ENCODE measurements around the gene FOXP1. TPM values are rescaled to one million over a fixed set of nuclear protein-coding genes. Genes with fewer than 3 reads are reported as not detected.

The FOXP1 gene
- total RNA-seq, 2 donors from 2014 or later: 59.7 to 65.4 TPM

DNA sequence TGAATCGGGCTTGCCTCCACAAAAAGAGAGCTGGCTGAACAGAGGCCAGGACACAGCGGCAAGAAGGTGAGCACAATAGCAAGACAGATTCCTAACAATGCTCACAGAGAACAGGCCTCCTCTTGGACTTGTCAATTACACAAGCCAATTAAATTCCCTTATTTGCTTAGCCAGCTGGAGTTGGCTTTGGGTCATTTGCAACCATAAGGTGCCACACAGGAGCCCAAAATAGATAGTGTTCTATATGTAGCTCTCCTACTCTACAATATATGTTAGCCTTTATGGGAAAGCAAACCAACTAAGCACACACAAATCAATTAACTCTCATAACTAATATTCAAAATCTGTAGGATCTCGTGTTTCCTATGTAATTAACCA, 335.6 kb downstream of the FOXP1 start:
- Mint-ChIP-seq H3K4me1 (ENCODE audit: low read depth in 2 of 2) (no peaks in the 10 kb centered on the region), H3K36me3 (no peaks in the 10 kb centered on the region), H3K9me3 (no peaks in the 10 kb centered on the region), H3K27ac (peak overlapping the region in 1 of 2 donors; percentile 5), H3K27me3 (no peaks in the 10 kb centered on the region), H3K4me3 (no peak overlapping the region)
- ATAC-seq: no peak
- DNase-seq (ENCODE audit: low spot score): no peak

DNA sequence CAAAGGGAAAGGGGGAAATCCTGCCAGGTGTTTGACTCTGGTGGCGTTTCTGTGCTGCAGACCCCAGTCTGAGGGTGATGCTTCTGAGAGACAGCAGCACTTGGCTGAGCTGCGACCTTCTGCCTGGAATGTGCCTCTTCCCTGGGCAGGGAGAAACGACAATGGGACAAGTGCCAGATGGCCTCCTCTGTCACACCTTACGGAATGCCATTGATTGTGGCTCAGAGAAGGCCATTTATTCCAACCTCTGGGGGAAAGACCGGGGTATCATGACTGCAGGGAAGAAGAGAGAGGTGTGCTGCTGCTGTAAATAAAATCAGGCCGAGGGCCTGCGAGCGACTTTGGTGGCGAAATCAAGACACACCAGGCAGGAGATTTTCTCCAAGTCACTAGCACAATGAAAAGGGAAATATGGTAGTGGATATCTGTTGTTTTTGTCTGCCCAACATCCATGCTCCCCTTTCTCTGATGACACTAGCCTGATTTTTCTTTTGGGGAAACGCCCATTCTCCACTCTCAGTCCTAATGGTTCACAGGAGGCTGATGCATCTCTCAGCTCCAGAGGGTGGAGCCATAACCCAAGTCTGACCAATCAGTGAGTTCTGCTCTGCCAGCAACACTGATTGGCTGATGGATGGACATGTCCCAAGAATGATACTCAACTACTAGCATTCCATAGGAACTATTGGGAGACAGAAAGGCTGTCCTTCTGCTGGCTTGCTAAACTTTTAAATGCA, 336.1 kb downstream of the FOXP1 start:
- DNase-seq (ENCODE audit: low spot score): no peak
- Mint-ChIP-seq H3K27ac (peak overlapping the region in 1 of 2 donors; percentile 5), H3K27me3 (no peaks in the 10 kb centered on the region), H3K4me1 (ENCODE audit: low read depth in 2 of 2) (no peaks in the 10 kb centered on the region), H3K36me3 (no peaks in the 10 kb centered on the region), H3K9me3 (no peaks in the 10 kb centered on the region), H3K4me3 (no peak overlapping the region)
- ATAC-seq: no peak

DNA sequence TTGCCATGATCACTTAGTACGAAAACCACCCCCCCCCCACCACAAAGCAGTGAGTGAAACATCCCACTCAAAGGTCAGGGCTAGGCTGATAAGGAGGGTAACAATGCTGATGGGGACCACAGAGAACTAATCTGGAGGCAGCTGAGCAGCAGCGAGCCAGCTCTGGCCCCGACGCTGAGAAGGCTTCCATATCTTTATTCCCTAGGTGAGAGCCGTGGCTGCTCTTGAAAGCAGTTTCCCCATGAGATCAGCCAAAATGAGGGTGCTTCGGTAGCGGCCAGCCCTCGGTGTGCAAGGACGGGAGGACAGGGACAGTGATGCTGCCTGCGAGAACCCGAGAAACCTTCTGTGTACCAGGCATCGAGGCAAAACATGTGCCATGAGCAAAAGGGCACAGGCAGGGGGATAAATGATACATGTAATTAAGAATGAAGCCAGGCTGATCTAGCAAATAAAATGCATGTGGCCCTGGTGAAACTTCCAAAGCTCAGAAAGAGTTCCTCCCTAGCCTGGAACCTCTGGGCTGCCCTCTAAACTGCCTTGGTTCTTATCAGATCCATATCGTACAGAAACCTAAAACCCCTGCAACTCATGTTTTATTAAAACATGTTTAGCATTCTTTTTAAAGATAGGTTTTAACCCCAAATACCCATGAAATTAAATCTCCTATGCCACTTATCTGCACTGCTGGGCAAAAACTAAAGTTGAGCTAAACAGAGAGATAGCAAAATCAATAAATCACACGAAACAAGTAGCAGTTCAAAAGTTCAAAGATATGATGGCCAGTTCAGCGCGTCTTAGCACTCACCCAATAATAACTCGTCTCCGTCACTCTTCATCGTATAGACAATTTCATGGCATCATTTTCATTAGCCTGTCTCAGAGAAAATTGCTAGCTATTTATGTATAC, 337.3 kb downstream of the FOXP1 start:
- DNase-seq (ENCODE audit: low spot score): no peak
- no peaks in the 10 kb centered on the region for H3K27me3 Mint-ChIP-seq
- H3K9me3 Mint-ChIP-seq: no peaks in the 10 kb centered on the region
- H3K27ac Mint-ChIP-seq: no peak overlapping the region
- ATAC-seq: no peak
- H3K36me3 Mint-ChIP-seq: no peaks in the 10 kb centered on the region
- no peak overlapping the region for H3K4me3 Mint-ChIP-seq
- H3K4me1 Mint-ChIP-seq (ENCODE audit: low read depth in 2 of 2): no peaks in the 10 kb centered on the region

DNA sequence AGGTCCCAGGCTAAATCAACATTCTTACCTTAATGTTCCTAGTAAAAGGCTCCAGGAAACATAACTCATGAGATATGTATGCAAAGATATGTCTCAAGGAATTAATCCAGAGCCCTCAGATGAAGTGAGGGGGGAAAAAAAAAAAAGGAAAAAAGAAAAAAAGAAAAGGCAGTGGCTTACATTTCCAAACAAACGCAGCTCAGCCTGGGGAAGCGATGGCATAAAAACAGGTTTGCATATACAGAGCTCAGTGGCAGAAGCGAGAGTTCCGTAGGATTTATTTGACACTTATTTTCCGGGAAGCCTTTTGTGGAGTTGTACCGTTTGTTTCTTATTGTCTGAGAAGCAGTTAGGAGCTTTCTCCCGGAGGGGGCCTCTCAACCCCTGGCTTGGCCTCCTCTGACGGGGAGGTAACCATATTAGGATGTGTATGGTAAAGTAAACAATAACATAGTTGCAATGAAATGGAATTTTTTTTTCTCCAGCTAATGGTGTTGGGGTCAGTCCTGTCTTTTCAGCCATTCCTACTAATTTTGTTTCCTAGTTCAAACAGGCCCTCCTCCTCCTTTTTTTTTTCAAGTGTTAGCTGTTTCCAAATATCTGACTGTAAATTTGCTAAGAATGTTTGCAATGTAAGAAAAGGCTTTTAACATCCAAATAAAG, 338.6 kb downstream of the FOXP1 start:
- DNase-seq (ENCODE audit: low spot score): no peak
- Mint-ChIP-seq H3K27me3 (no peaks in the 10 kb centered on the region), H3K36me3 (no peaks in the 10 kb centered on the region), H3K4me1 (ENCODE audit: low read depth in 2 of 2) (no peaks in the 10 kb centered on the region), H3K9me3 (no peaks in the 10 kb centered on the region), H3K4me3 (no peak overlapping the region), H3K27ac (no peak overlapping the region)
- ATAC-seq: no peak

DNA sequence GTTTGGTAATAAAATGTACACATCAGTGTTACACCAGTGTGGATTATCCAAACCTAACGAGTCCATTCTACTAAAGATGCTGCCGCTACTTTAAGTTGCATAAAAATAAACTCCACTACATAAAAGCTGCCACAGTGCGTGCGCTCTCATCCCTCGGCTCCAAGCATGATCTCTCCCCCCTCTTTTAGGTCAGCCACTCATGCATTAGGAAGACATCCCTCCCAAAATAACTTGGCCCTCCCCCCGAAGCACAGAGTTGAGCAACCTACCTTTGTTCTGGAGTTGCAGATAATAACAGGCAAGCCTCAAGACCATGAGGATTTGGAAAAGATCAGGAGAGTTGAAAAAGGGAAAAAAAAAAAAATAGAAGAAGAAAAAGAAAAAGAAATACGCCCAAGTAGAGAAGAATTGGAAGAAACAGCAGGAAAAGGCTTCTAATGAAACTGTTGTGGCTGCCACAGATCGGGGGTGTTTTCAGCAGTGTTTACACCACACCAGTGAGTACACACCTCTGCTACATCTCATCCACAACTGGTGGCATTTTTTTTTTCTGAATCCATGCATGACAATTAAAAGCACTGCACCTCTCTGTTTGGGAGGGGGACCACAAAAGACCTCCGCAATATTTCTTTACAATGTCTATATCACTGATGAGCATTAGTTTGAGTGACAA, 339.2 kb downstream of the FOXP1 start:
- H3K9me3 Mint-ChIP-seq: no peaks in the 10 kb centered on the region
- DNase-seq (ENCODE audit: low spot score): no peak
- H3K36me3 Mint-ChIP-seq: no peaks in the 10 kb centered on the region
- H3K27me3 Mint-ChIP-seq: no peaks in the 10 kb centered on the region
- H3K4me1 Mint-ChIP-seq (ENCODE audit: low read depth in 2 of 2): no peaks in the 10 kb centered on the region
- H3K4me3 Mint-ChIP-seq: no peak overlapping the region
- ATAC-seq: no peak
- H3K27ac Mint-ChIP-seq: no peak overlapping the region

DNA sequence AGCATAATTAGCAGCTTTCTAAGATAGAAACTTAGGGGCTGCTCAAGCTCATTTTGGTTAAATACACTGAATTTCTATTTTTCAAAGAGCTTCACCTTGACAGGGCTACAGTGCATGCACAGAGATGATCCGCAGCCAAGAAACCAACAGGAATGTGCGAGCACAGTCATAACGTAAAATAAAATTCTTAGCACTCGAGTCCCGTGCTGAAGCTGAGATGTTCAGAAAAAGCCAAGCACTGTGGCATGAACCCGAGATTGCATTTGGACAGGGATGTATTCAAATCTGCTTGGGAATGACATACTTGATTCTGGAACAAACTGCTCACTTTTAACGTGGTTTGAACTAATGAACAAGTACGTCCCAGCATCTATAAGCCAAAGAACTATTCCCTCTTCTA, 340.3 kb downstream of the FOXP1 start:
- H3K27ac Mint-ChIP-seq: peak overlapping the region in 1 of 2 donors; percentile 35

DNA sequence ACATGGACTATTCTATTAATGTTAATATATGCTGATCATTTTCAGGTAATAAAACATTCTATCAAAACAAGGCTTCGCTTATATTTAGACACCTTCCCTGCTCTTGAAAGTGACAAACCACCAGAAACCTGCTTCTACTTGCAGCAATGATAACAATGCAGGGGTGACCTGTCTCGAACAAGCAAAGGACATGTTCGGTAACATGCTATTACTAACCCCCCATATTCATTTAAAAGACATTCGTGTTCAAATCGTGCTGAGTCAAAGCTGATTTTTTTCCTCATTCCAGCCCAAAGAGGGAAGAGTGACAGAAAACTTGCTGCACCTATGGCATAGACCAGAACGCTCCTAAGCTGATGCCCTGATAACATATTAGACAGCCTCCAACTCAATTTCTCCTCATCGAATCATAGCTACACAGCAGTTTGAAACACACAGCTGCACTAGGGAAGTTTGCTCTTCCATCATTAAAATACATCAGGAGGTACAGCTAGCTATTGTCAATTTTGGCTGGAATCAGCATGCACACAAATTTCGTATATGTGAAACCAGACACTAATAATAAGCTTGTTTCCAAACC, 341.5 kb downstream of the FOXP1 start:
- DNase-seq (ENCODE audit: low spot score): no peak
- H3K4me1 Mint-ChIP-seq (ENCODE audit: low read depth in 2 of 2): no peaks in the 10 kb centered on the region
- H3K27me3 Mint-ChIP-seq: no peaks in the 10 kb centered on the region

More for the DNA sequence above, 340.3 kb downstream of the FOXP1 start:
- ATAC-seq (no peak), DNase-seq (ENCODE audit: low spot score) (no peak)
- no peaks in the 10 kb centered on the region for H3K36me3 Mint-ChIP-seq
- no peaks in the 10 kb centered on the region for H3K4me1 Mint-ChIP-seq (ENCODE audit: low read depth in 2 of 2)
- no peak overlapping the region for H3K4me3 Mint-ChIP-seq
- no peaks in the 10 kb centered on the region for H3K9me3 Mint-ChIP-seq
- H3K27me3 Mint-ChIP-seq: no peaks in the 10 kb centered on the region

DNA sequence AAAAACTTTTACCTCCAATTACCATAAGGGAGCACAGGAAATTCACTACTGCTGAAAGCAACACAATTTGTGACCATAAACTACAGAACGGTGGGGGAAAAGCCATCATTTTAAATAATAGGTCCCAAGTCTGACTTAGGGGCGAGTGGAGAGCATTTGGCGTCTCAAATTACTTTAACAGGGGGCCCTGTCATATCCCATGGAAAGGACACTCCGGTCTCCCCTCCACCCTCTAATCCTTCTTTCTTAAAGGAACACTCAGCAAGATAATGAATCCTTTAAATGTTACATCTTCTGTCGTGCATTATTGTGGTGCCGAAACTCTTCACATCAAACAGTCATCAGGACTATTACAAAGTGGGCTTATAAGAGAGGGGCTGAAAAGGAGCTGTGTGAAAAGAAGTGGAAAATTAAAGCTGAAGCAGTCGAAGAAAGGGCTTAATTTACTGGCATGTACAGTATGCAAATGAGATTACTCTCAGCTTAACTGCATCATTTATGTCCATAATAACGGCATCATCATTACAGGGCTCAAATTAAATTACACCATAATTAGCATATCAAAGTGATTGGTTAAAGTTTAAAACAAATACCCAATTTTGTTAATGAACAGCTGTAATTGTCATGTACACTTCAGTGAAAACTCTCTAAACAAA, 342.2 kb downstream of the FOXP1 start:
- no peaks in the 10 kb centered on the region for H3K36me3 Mint-ChIP-seq
- no peak overlapping the region for H3K4me3 Mint-ChIP-seq
- no peak for ATAC-seq
- no peaks in the 10 kb centered on the region for H3K9me3 Mint-ChIP-seq
- no peaks in the 10 kb centered on the region for H3K27me3 Mint-ChIP-seq
- no peaks in the 10 kb centered on the region for H3K4me1 Mint-ChIP-seq (ENCODE audit: low read depth in 2 of 2)
- DNase-seq (ENCODE audit: low spot score): no peak
- no peak overlapping the region for H3K27ac Mint-ChIP-seq

More for the DNA sequence above, 341.5 kb downstream of the FOXP1 start:
- no peaks in the 10 kb centered on the region for H3K9me3 Mint-ChIP-seq
- no peak for ATAC-seq
- H3K4me3 Mint-ChIP-seq: no peak overlapping the region
- H3K36me3 Mint-ChIP-seq: no peaks in the 10 kb centered on the region
- H3K27ac Mint-ChIP-seq: no peak overlapping the region

DNA sequence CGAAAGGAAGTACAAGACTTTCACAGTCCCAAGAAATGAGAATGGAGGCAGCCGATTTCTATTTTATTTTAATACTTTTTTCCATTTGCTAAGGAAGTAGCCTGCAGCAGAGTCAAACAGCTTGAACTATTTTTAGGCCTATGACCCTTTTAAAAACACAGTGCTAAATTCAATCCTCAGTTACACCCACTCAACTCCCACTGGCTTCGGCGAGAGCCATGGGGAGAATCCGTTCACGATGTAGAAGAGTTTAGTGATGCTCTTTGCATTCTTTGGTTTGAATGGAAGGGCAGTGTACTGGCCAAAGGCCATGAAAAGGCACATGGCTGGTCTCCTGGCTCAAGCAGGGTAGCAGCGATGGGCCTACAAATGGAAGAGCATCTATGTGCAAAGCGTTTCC, 343.5 kb downstream of the FOXP1 start:
- DNase-seq (ENCODE audit: low spot score): no peak
- no peaks in the 10 kb centered on the region for H3K27me3 Mint-ChIP-seq
- peak overlapping the region in 1 of 2 donors; percentile 64 for H3K27ac Mint-ChIP-seq
- H3K4me3 Mint-ChIP-seq: no peak overlapping the region
- ATAC-seq: no peak
- H3K9me3 Mint-ChIP-seq: no peaks in the 10 kb centered on the region
- no peaks in the 10 kb centered on the region for H3K36me3 Mint-ChIP-seq
- H3K4me1 Mint-ChIP-seq (ENCODE audit: low read depth in 2 of 2): no peaks in the 10 kb centered on the region

DNA sequence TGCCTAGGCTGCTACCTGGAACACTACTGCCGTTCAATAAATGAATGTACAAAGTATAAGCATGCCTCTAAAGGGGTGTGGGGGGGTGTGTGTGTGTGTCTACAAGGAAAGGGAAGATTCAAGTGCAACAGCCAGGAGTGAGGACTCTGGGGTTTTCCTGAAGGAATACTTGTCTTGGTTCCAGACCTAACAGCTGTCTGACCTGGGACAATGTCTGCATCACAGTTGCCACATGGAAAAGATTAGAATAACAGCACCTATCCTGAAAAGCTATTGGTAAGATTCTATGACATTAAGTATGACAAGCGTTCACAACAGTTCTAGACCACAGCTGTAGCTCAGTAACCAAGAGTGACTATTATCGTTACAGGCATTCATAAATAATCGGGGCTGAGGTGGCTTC, 345.2 kb downstream of the FOXP1 start:
- ATAC-seq (no peak), DNase-seq (ENCODE audit: low spot score) (no peak)
- Mint-ChIP-seq H3K4me3 (no peak overlapping the region), H3K36me3 (no peaks in the 10 kb centered on the region), H3K27me3 (no peaks in the 10 kb centered on the region), H3K4me1 (ENCODE audit: low read depth in 2 of 2) (no peaks in the 10 kb centered on the region), H3K9me3 (no peaks in the 10 kb centered on the region), H3K27ac (no peak overlapping the region)

DNA sequence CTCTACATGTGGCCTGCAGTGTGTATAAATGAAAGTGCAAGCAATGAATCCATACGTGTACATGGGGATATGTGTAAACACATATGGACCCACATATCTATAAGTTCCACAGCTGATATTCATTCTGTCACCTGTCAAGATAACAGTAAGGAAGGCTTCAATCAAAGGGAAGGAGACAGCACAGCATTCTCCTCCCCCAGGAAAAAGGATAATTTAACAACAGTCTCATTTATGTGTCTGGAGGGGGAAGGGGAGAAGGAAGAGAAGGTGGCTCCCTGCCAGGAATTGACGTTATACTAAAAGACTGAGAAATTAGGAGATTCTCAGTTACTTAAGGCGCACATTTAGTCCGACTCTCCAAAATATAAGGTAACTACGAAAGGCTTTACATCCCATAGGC, 345.9 kb downstream of the FOXP1 start:
- ATAC-seq (no peak), DNase-seq (ENCODE audit: low spot score) (no peak)
- Mint-ChIP-seq H3K4me1 (ENCODE audit: low read depth in 2 of 2) (no peaks in the 10 kb centered on the region), H3K9me3 (no peaks in the 10 kb centered on the region), H3K36me3 (no peaks in the 10 kb centered on the region), H3K4me3 (no peak overlapping the region), H3K27ac (no peak overlapping the region), H3K27me3 (no peaks in the 10 kb centered on the region)

DNA sequence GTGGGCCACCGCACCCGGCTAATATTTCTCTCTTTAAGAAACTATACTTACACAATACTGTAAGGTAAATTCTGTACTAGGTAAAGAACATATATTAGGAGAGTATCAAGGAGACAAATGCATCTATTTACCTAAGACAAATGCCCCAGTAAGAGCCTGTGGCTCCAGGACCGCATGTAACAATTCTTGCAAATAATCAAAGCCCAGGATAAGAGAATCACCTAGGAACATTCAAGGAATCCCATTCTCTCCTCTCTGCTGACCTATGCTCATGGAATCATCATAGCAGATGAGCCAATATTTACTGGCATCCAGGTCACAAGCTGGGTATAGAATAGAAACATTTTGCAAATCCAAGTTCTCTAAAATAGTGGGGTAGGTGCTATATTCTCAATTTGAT, 347.7 kb downstream of the FOXP1 start:
- Mint-ChIP-seq H3K9me3 (no peaks in the 10 kb centered on the region), H3K36me3 (no peaks in the 10 kb centered on the region), H3K27ac (no peak overlapping the region), H3K4me3 (no peak overlapping the region), H3K27me3 (no peaks in the 10 kb centered on the region), H3K4me1 (ENCODE audit: low read depth in 2 of 2) (no peaks in the 10 kb centered on the region)
- no peak for ATAC-seq
- no peak for DNase-seq (ENCODE audit: low spot score)

DNA sequence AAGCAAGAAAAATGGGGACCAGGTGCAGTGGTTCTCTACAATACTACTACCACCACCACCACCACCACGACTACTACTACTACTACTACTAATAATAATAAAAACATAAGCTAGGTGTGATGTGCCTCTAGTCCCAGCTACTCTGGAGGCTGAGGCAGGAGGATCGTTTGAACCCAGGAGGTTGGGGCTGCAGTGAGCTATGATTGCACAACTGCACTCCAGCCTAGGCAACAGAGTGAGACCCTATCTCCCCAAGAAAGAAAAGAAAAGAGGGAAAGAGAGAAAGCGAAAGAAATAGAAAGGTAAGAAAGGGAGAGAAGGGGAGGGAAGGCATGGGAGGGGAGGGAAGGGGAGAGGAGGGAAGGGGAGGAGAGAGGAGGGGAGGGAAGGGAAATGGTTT, 350.6 kb downstream of the FOXP1 start:
- Mint-ChIP-seq H3K4me3 (no peak overlapping the region), H3K27ac (no peak overlapping the region), H3K4me1 (ENCODE audit: low read depth in 2 of 2) (peaks cover 5 to 7% of the 10 kb centered on the region in 2 donors), H3K27me3 (no peaks in the 10 kb centered on the region), H3K36me3 (no peaks in the 10 kb centered on the region), H3K9me3 (no peaks in the 10 kb centered on the region)
- no peak for DNase-seq (ENCODE audit: low spot score)
- ATAC-seq: no peak

All from natural killer cell treated with Interleukin-12 subunit alpha and Interleukin-12 subunit beta and Interleukin-15 and Interleukin-18, amount 100 ng/mL, for 72 hours (primary cell).